K562 (cell line): ENCODE results near the gene CNOT4.

ENCODE experiments used
- CCAR2 ChIP-seq: fragments of 200-400 bp; formaldehyde crosslinking; IDR thresholded peaks from 2 replicates; pipeline ENCODE4 v1.6.1; 2017; ENCODE audit warnings: mild to moderate bottlenecking, low read depth, low read length
- FIP1L1 ChIP-seq: fragments of 200-400 bp; formaldehyde crosslinking; IDR thresholded peaks from 2 replicates; pipeline ENCODE4 v1.6.1; 2018; ENCODE audit warnings: mild to moderate bottlenecking, low read depth, low read length; ENCODE audit not compliant: poor library complexity, severe bottlenecking
- KDM1A ChIP-seq, 2 experiments: fragments of 450-650 bp; IDR thresholded peaks; 2 replicates each; pipeline ENCODE4 v1.6.1; 2016; ENCODE audit warnings: mild to moderate bottlenecking in 2 of 2
- RBBP5 ChIP-seq: fragments of 200-600 bp; sonication (generic); IDR thresholded peaks from 2 replicates; pipeline ENCODE4 v1.6.1; 2012; ENCODE audit warnings: borderline replicate concordance, mild to moderate bottlenecking, low read length, control low read depth, inconsistent platforms; ENCODE audit not compliant: insufficient read depth, poor library complexity, severe bottlenecking
- STAT5B ChIP-seq: fragments of 250-450 bp; sonication (Bioruptor Pico); IDR thresholded peaks from 2 replicates; pipeline ENCODE4 v1.8.0; 2021; ENCODE audit warnings: mild to moderate bottlenecking, inconsistent platforms
- ZNF146 ChIP-seq: IDR thresholded peaks from one replicate; pipeline ENCODE4 v1.6.1; 2018; ENCODE audit warnings: missing compliant biosample characterization; ENCODE audit not compliant: unreplicated experiment
- TF ChIP-seq, protein P1 (sequence below), 2 experiments: IDR thresholded peaks; 2 replicates each; pipeline ENCODE4 v1.6.1; 2012; ENCODE audit warnings: improper control_type of control experiment in 2 of 2, low read depth in 2 of 2, low read length in 2 of 2, borderline replicate concordance in 1 of 2
- TF ChIP-seq, protein P2 (sequence below), 3 experiments: IDR thresholded peaks in 2 of 3; conservative IDR thresholded peaks in 1 of 3; 2 replicates each; pipeline ENCODE4 v1.5.1; 2011 to 2012; ENCODE audit warnings: low read length in 3 of 3, mild to moderate bottlenecking in 3 of 3, control low read depth in 2 of 3, improper control_type of control experiment in 1 of 3, inconsistent platforms in 1 of 3, low read depth in 1 of 3, mixed read lengths in 1 of 3, moderate library complexity in 1 of 3; ENCODE audit not compliant: insufficient read depth in 2 of 3

DNA sequence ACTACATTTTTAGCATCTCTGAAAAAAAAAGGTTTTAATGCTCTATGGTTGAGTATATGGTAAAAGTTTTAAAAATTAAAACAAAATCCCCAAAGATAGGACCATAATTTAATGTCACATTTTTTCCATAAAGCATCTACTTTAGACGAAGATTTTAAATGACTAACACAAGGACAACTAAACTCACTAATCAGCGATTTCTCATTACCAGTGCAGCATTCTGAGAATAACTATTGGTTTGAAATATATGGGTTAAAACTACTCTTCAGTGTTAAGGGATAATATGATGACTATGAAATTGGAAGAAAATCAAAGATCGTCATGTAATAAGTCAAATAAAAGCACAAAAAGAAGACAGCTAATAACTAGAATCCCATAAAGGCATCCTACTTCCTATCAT lies 118.4 kb downstream of the CNOT4 start:
- TF ChIP-seq CCAR2 (no peak), ZNF146 (CRISPR knock-in tag) (no peak), STAT5B (CRISPR knock-in tag) (no peak), FIP1L1 (no peak), KDM1A (IDR thresholded peaks at IDR 0.05) (no peak), RBBP5 (no peak)
- TF ChIP-seq, protein P1, sequence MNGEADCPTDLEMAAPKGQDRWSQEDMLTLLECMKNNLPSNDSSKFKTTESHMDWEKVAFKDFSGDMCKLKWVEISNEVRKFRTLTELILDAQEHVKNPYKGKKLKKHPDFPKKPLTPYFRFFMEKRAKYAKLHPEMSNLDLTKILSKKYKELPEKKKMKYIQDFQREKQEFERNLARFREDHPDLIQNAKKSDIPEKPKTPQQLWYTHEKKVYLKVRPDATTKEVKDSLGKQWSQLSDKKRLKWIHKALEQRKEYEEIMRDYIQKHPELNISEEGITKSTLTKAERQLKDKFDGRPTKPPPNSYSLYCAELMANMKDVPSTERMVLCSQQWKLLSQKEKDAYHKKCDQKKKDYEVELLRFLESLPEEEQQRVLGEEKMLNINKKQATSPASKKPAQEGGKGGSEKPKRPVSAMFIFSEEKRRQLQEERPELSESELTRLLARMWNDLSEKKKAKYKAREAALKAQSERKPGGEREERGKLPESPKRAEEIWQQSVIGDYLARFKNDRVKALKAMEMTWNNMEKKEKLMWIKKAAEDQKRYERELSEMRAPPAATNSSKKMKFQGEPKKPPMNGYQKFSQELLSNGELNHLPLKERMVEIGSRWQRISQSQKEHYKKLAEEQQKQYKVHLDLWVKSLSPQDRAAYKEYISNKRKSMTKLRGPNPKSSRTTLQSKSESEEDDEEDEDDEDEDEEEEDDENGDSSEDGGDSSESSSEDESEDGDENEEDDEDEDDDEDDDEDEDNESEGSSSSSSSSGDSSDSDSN (IDR thresholded peaks at IDR 0.05; ENCODE audit: borderline replicate concordance in 1 of 2, low read depth in 2 of 2, low read length in 2 of 2) = no peak
- TF ChIP-seq, protein P2, sequence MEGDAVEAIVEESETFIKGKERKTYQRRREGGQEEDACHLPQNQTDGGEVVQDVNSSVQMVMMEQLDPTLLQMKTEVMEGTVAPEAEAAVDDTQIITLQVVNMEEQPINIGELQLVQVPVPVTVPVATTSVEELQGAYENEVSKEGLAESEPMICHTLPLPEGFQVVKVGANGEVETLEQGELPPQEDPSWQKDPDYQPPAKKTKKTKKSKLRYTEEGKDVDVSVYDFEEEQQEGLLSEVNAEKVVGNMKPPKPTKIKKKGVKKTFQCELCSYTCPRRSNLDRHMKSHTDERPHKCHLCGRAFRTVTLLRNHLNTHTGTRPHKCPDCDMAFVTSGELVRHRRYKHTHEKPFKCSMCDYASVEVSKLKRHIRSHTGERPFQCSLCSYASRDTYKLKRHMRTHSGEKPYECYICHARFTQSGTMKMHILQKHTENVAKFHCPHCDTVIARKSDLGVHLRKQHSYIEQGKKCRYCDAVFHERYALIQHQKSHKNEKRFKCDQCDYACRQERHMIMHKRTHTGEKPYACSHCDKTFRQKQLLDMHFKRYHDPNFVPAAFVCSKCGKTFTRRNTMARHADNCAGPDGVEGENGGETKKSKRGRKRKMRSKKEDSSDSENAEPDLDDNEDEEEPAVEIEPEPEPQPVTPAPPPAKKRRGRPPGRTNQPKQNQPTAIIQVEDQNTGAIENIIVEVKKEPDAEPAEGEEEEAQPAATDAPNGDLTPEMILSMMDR (IDR thresholded peaks at IDR 0.05 in 2 of 3, conservative IDR thresholded peaks at IDR 0.05 in 1 of 3; ENCODE audit: insufficient read depth in 2 of 3, low read depth in 1 of 3, low read length in 3 of 3) = no peak
